H9 (cell line): ENCODE data around the gene HEXD. TPM values are rescaled to one million over a fixed set of nuclear protein-coding genes. Genes with fewer than 3 reads are reported as not detected.

Experiments used
- DNase-seq: peaks from one replicate; pipeline ENCODE4 v3.0.0-alpha.2; 2017
- H2AFZ ChIP-seq: one replicate; pipeline ENCODE4 v1.6.1; 2013; ENCODE audit warnings: mild to moderate bottlenecking, low read length, control low read depth, moderate library complexity
- H2AK5ac ChIP-seq: 2 replicates; pipeline ENCODE4 v1.6.1; 2013; ENCODE audit warnings: low read length, control low read depth, mixed read lengths; ENCODE audit not compliant: insufficient read length
- H2BK120ac ChIP-seq: one replicate; pipeline ENCODE4 v1.6.1; 2013; ENCODE audit warnings: low read depth, mild to moderate bottlenecking, low read length, control low read depth, inconsistent platforms; ENCODE audit not compliant: poor library complexity, severe bottlenecking
- H2BK12ac ChIP-seq: 2 replicates; pipeline ENCODE4 v1.6.1; 2013; ENCODE audit warnings: low read length, control low read depth, mixed read lengths, low read depth; ENCODE audit not compliant: insufficient read length
- H2BK15ac ChIP-seq: 2 replicates; pipeline ENCODE4 v1.6.1; 2013; ENCODE audit warnings: low read depth, low read length, control low read depth
- H2BK20ac ChIP-seq: one replicate; pipeline ENCODE4 v1.6.1; 2013; ENCODE audit warnings: low read depth, mild to moderate bottlenecking, low read length, control low read depth, inconsistent platforms; ENCODE audit not compliant: poor library complexity, severe bottlenecking
- H2BK5ac ChIP-seq: 2 replicates; pipeline ENCODE4 v1.6.1; 2013; ENCODE audit warnings: low read length, control low read depth, mixed read lengths; ENCODE audit not compliant: insufficient read length
- H3K14ac ChIP-seq: 2 replicates; pipeline ENCODE4 v1.6.1; 2013; ENCODE audit warnings: low read length, control low read depth; ENCODE audit not compliant: insufficient read depth
- H3K18ac ChIP-seq: 2 replicates; pipeline ENCODE4 v1.6.1; 2013; ENCODE audit warnings: low read depth, mild to moderate bottlenecking, mixed read lengths, low read length, control low read depth; ENCODE audit not compliant: insufficient read length
- H3K23ac ChIP-seq: 2 replicates; pipeline ENCODE4 v1.6.1; 2013; ENCODE audit warnings: low read length, control low read depth, mixed read lengths, low read depth; ENCODE audit not compliant: insufficient read length
- H3K23me2 ChIP-seq: 2 replicates; pipeline ENCODE4 v1.6.1; 2013; ENCODE audit warnings: low read depth, mild to moderate bottlenecking, mixed read lengths, low read length, control low read depth; ENCODE audit not compliant: insufficient read length, poor library complexity, severe bottlenecking
- H3K27ac ChIP-seq: 2 replicates; pipeline ENCODE4 v1.5.1; 2013; ENCODE audit warnings: low read length, control low read depth, mixed read lengths, low read depth; ENCODE audit not compliant: insufficient read length
- H3K27me3 ChIP-seq: 2 replicates; pipeline ENCODE4 v1.6.1; 2013; ENCODE audit warnings: low read length, control low read depth, inconsistent platforms; ENCODE audit not compliant: insufficient read depth
- H3K4ac ChIP-seq: 2 replicates; pipeline ENCODE4 v1.6.1; 2013; ENCODE audit warnings: low read depth, mild to moderate bottlenecking, control low read depth, inconsistent platforms, low read length, moderate library complexity
- H3K4me1 ChIP-seq: 2 replicates; pipeline ENCODE4 v1.6.1; 2013; ENCODE audit warnings: low read length, control low read depth, inconsistent platforms; ENCODE audit not compliant: insufficient read depth
- H3K4me2 ChIP-seq: 2 replicates; pipeline ENCODE4 v1.6.1; 2013; ENCODE audit warnings: low read length, control low read depth, mixed read lengths; ENCODE audit not compliant: insufficient read length, insufficient read depth
- H3K56ac ChIP-seq: 2 replicates; pipeline ENCODE4 v1.6.1; 2013; ENCODE audit warnings: low read depth, mild to moderate bottlenecking, mixed read lengths, low read length, control low read depth; ENCODE audit not compliant: insufficient read length
- H3K79me1 ChIP-seq: 2 replicates; pipeline ENCODE4 v1.6.1; 2013; ENCODE audit warnings: low read depth, mild to moderate bottlenecking, moderate library complexity, low read length, control low read depth, inconsistent platforms; ENCODE audit not compliant: insufficient read depth, poor library complexity, severe bottlenecking
- H3K79me2 ChIP-seq: 2 replicates; pipeline ENCODE4 v1.6.1; 2013; ENCODE audit warnings: low read length, control low read depth, inconsistent platforms; ENCODE audit not compliant: insufficient read depth
- H3K9ac ChIP-seq: 2 replicates; pipeline ENCODE4 v1.6.1; 2013; ENCODE audit warnings: low read length, control low read depth, mixed read lengths; ENCODE audit not compliant: insufficient read length; ENCODE audit errors: extremely low read depth
- H3K9me3 ChIP-seq: one replicate; pipeline ENCODE4 v1.6.1; 2013; ENCODE audit warnings: low read depth, low read length, inconsistent platforms; ENCODE audit not compliant: control insufficient read depth
- H3T11ph ChIP-seq: one replicate; pipeline ENCODE4 v1.6.1; 2013; ENCODE audit warnings: mild to moderate bottlenecking, low read length, control low read depth, inconsistent platforms
- H4K20me1 ChIP-seq: one replicate; pipeline ENCODE4 v1.6.1; 2013; ENCODE audit not compliant: control insufficient read depth, insufficient read length, insufficient read depth
- H4K5ac ChIP-seq: 2 replicates; pipeline ENCODE4 v1.6.1; 2013; ENCODE audit warnings: low read depth, mild to moderate bottlenecking, mixed read lengths, low read length, control low read depth; ENCODE audit not compliant: insufficient read length
- H4K8ac ChIP-seq: replicated peaks from 2 replicates; pipeline ENCODE4 v1.6.1; 2013; ENCODE audit warnings: low read length, control low read depth, mixed read lengths, low read depth; ENCODE audit not compliant: insufficient read length
- H4K91ac ChIP-seq: 2 replicates; pipeline ENCODE4 v1.6.1; 2013; ENCODE audit warnings: low read depth, mild to moderate bottlenecking, moderate library complexity, mixed read lengths, low read length, control low read depth; ENCODE audit not compliant: insufficient read length
- H3K27ac Mint-ChIP-seq, 3 experiments: 2 replicates in 2 of 3; 3 replicates in 1 of 3; pipeline ENCODE4 v1.8.0; 2020 to 2021; ENCODE audit warnings: mixed read lengths in 3 of 3, mild to moderate bottlenecking in 1 of 3, moderate library complexity in 1 of 3
- H3K27me3 Mint-ChIP-seq: 2 replicates; pipeline ENCODE4 v1.8.0; 2021; ENCODE audit warnings: low read depth, mild to moderate bottlenecking, moderate library complexity, mixed read lengths
- H3K36me3 Mint-ChIP-seq, 3 experiments: 2 replicates in 2 of 3; 3 replicates in 1 of 3; pipeline ENCODE4 v1.8.0; 2020 to 2021; ENCODE audit warnings: low read depth in 3 of 3, mixed read lengths in 3 of 3; ENCODE audit not compliant: insufficient read depth in 1 of 3
- H3K4me1 Mint-ChIP-seq, 2 experiments: 2 replicates each; pipeline ENCODE4 v1.8.0; 2020; ENCODE audit warnings: mixed read lengths in 2 of 2
- H3K4me3 Mint-ChIP-seq, 2 experiments: 2 replicates in 1 of 2; 3 replicates in 1 of 2; pipeline ENCODE4 v1.8.0; 2020 to 2021; ENCODE audit warnings: mild to moderate bottlenecking in 2 of 2, mixed read lengths in 2 of 2, moderate library complexity in 1 of 2
- H3K9me3 Mint-ChIP-seq, 2 experiments: 2 replicates in 1 of 2; 3 replicates in 1 of 2; pipeline ENCODE4 v1.8.0; 2020; ENCODE audit warnings: mild to moderate bottlenecking in 2 of 2, mixed read lengths in 2 of 2, moderate library complexity in 1 of 2
- WGBS: extraction: QIAGEN DNeasy Blood & Tissue Kit; methylation state at CpG from one replicate; pipeline ENCODE4 v1.1.7; 2013; ENCODE audit warnings: missing lambda C conversion rate, low lambda C conversion rate, mixed read lengths; ENCODE audit not compliant: insufficient read length; ENCODE audit errors: extremely low coverage; 5-methylcytosine and 5-hydroxymethylcytosine counted together
- total RNA-seq: library from RNA; stranded (reverse); gene quantifications from 2 replicates; pipeline ENCODE4 v1.2.1, GENCODE V29; 2021
- TF ChIP-seq, protein P1 (sequence below): fragments of 200-600 bp; sonication (generic); conservative IDR thresholded peaks from 3 replicates; pipeline ENCODE4 v1.8.0; 2021; ENCODE audit warnings: antibody characterized with exemption, mild to moderate bottlenecking

Gene HEXD
- total RNA-seq, 1 experiment from 2014 or later, result 23.2 TPM

DNA sequence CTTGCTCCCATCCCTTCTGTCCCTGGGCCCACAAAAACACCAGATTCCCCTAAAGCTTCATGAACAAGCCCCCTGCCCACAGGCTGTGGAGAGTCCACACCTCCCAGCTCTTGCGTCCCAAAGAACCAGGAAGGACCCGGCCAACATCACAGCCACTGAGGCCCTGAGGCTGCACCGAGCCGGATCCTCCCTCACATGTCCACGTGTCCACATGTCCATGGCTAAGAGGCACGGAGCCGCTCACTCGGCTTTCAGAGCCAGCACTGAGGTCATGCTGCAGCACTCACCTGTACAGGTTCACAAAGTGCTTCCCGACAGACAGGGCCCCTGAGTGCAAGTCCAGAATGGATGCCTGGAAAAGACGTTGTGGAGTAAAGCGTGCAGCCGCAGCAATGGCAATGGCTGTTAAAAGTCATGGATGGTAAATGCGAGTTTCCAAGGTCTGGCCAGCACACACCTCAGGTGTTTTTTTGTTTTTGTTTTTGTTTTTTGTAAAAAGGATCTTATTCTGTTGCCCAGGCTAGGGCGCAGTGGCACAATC lies 11.9 kb upstream of the HEXD start:
- Histone ChIP-seq H3K14ac (no peak overlapping the region), H3K79me1 (no peaks in the 10 kb centered on the region), H4K20me1 (no peaks in the 10 kb centered on the region), H3K18ac (no peak overlapping the region), H4K91ac (no peak overlapping the region), H3K27ac (no peak overlapping the region), H2BK120ac (no peak overlapping the region), H2AK5ac (no peak overlapping the region), H2BK15ac (no peak overlapping the region), H3K4me2 (no peak overlapping the region), H3K56ac (no peak overlapping the region), H3K23ac (no peak overlapping the region), H3K9me3 (no peaks in the 10 kb centered on the region), H3K9ac (no peak overlapping the region), H2BK12ac (no peak overlapping the region), H3K23me2 (no peaks in the 10 kb centered on the region), H3K27me3 (no peaks in the 10 kb centered on the region), H2BK20ac (no peak overlapping the region), H3K4ac (no peak overlapping the region), H2AFZ (no peak overlapping the region), H2BK5ac (no peak overlapping the region), H4K5ac (no peak overlapping the region), H3T11ph (no peak overlapping the region), H4K8ac (no peak overlapping the region), H3K79me2 (no peaks in the 10 kb centered on the region), H3K4me1 (no peaks in the 10 kb centered on the region)
- TF ChIP-seq, protein P1, sequence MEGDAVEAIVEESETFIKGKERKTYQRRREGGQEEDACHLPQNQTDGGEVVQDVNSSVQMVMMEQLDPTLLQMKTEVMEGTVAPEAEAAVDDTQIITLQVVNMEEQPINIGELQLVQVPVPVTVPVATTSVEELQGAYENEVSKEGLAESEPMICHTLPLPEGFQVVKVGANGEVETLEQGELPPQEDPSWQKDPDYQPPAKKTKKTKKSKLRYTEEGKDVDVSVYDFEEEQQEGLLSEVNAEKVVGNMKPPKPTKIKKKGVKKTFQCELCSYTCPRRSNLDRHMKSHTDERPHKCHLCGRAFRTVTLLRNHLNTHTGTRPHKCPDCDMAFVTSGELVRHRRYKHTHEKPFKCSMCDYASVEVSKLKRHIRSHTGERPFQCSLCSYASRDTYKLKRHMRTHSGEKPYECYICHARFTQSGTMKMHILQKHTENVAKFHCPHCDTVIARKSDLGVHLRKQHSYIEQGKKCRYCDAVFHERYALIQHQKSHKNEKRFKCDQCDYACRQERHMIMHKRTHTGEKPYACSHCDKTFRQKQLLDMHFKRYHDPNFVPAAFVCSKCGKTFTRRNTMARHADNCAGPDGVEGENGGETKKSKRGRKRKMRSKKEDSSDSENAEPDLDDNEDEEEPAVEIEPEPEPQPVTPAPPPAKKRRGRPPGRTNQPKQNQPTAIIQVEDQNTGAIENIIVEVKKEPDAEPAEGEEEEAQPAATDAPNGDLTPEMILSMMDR, result no peak
- WGBS, result no CpG with 5 or more reads among the region's 14 CpGs
- Mint-ChIP-seq H3K36me3 (peaks cover 4 to 25% (median 15%) of the 10 kb centered on the region in 3 experiments; a peak in 6 of 7 replicates), H3K4me3 (no peak overlapping the region), H3K4me1 (no peaks in the 10 kb centered on the region), H3K27me3 (no peaks in the 10 kb centered on the region), H3K9me3 (no peaks in the 10 kb centered on the region), H3K27ac (no peak overlapping the region)
- DNase-seq, result no peak
